GM18951 (cell line): ENCODE measurements around the gene RASGRF1.

ENCODE experiments used
- POLR2A ChIP-seq: IDR thresholded peaks from 4 replicates; pipeline ENCODE4 v1.6.1; 2011; ENCODE audit warnings: mild to moderate bottlenecking; ENCODE audit not compliant: insufficient read length, insufficient read depth; ENCODE audit errors: extremely low read depth
- in situ Hi-C: fragments of 300-500 bp; cut with MboI; formaldehyde crosslinking; loops from one replicate; pipeline ENCODE4 v1.12.0; 2022; ENCODE audit warnings: low sequenced_read_pairs, mixed read lengths, inconsistent platforms; ENCODE audit not compliant: unreplicated experiment

RASGRF1 gene

DNA sequence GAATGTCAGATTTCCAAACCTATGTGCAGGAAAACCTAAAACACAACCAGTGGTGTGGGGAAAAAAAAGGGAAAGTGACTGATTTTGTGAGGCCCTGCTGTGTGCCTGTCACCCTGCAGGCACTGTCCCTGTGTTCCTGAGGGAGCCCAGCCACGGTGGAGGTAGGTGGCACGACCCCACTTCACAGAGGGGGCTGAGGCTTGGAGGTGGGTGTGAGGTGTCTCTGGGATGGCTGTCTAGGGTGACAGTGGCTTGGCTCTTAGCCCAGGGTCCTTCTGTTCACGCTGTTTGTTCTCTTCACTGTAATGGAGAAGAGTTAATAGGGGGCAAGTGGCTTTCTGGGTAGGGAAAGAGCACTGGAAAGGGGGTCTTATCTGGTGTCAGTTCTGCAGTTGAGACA lies 22.6 kb downstream of the RASGRF1 start:
- in situ Hi-C loops, result no loop called here
- TF ChIP-seq POLR2A, result no peak

DNA sequence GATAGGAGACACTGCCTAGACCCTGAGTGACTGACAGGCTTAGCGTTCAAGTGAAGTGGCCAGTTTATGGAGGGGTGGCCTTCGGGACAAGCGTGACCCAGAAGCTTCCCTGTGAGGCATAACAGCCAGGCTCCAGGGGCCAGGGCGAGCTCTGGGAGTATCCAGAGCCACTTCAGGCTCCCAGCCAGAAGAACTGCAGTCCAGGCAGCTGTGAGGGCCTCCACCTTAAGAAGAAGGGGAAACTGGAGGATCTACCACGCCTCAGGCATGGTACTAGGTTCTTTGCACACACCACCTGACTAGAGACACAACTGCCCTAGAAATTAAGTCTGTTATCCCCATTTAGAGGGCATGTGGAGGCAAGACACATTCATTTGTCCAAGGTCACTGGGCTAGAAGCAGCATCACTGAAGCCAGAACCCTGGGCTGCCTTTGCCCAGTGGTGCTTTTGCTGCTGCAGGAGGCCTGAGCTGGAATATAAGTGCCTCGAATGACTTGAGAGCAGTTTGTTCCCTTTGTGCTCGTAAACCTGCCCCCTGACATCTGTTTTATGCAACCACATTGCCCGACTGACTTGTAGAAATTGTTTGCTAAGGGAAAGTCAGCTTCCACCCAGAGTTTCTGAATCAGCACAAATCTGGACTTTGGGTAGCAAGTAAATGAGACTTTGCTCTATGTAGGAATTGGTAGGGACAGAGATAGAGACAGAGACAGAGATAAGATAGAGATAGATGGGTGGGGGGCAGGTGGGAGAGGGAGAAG lies 23.3 kb downstream of the RASGRF1 start:
- no peak for TF ChIP-seq POLR2A
- in situ Hi-C loops, result no loop called here

DNA sequence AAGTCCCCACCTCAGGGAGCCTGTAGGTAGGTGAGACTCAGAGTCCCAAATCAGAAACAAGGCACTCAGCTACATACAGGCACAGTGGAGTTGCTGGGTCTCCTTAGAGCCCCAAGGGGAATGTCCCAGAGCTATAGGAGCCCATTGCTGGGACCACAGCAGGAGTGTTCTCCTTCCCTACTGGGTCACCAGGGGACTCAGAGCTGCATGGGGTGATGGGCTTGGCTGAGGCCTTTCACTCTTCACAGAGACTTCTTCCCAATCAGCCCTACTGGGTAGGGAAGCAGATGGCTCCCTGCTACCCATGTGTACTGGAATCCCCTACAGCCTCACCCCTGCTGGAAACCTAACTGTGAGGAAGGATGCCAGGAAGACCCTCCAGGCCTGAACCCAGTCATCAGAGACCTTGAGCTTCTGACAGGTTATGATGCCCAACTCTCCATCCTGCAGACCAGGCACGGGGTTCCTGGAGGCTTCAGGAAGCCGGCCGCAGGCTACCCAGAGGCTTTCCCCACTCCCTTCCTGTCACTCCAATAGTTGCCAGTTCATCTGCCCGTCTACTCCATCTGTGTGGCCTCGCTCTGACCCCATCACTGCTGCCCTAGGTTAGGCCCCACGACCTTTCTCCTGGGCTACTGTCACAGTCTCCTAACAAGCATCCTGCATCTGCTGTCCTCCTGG lies 24.0 kb downstream of the RASGRF1 start:
- in situ Hi-C loops, result no loop called here

DNA sequence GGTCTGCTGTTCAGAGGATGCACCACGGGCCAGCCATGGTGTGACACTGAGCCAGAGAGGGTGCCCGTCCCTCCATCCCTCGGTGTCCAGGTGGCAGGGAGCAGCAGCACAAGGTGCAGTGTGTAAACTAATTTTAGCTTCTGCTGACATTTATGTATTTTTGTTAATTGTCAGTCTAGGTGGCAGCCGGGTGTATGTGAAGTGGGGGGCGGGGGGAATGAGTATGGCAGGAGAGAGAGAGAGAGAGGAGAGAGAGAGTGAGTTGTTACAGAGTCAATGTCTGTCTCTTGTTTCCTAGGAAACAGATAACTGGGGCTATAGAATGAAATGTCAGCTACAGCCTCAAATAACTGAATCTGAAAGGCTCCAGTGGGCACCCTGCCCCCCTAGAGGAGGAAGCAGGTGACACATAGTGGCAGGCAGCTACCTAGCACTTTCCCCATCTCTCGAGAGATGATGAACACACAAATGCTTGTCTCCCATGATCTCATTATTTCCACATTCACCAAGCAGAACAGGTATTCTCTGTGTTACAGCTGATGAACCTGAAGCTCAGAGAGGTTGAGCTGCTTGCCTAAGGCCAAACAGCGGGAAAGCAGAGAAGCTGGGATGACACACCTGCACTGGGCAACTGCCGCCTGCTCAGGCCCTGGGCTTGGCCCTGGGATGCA lies 24.7 kb downstream of the RASGRF1 start:
- TF ChIP-seq POLR2A, result no peak
- in situ Hi-C loops, result no loop called here

More for the DNA sequence above, 24.0 kb downstream of the RASGRF1 start:
- TF ChIP-seq POLR2A, result no peak

DNA sequence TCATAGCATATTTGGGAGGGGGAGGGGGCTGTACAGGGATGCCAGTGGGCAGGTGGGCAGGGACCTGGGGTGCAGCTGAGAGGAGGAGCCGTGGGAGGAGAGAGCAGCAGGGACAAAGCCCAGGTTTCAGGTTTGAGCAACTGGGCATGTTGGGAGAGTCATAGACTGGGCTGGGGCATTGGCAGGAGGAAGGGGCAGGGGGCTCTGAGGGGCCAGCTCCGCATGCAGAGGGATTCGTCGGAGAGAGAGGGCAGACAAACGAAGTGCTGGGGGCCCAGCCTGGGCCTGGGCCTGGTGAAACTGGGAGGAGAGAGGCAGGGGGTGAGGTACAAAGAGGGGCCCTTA lies 25.2 kb downstream of the RASGRF1 start:
- in situ Hi-C loops, result no loop called here
- no peak for TF ChIP-seq POLR2A

DNA sequence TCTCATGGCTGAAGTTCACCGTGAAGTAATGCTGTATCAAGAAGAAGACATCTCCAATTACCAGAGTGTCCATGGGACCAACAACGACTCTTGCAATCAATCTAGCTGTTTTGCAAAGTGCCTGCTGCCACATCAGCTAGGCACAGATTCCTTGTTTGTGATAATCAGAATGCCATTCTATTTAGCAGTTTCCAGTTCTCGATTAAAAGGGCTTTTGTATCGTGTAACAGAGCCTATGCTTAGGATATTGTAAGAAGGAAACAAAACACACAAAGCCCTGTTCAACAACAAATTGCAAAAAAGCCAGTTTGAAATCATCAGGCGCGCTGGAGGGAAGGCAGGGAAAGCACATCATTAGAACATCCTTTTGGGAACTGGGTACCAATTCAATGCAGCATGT lies 26.1 kb downstream of the RASGRF1 start:
- no peak for TF ChIP-seq POLR2A
- in situ Hi-C loops, result no loop called here

DNA sequence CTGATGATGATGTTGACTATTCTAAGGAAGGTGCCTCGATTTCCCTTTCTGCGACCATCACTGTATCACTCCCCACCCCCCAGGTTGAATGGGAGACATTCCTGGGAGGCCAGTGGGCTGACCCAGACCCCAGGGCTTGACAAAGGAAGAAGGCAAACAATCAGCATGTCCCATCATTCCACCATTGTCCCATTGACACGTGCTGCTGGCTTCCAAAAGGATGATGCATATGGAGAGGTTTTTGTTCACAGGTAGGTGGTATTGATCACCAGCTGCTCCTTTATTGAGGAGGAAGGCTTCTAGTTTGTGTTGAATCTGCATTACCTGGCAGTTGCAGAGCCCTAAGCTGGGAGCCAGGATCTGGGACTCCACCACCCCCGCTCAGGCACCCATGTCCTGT lies 30.4 kb downstream of the RASGRF1 start:
- TF ChIP-seq POLR2A, result no peak
- in situ Hi-C loops, result no loop called here

DNA sequence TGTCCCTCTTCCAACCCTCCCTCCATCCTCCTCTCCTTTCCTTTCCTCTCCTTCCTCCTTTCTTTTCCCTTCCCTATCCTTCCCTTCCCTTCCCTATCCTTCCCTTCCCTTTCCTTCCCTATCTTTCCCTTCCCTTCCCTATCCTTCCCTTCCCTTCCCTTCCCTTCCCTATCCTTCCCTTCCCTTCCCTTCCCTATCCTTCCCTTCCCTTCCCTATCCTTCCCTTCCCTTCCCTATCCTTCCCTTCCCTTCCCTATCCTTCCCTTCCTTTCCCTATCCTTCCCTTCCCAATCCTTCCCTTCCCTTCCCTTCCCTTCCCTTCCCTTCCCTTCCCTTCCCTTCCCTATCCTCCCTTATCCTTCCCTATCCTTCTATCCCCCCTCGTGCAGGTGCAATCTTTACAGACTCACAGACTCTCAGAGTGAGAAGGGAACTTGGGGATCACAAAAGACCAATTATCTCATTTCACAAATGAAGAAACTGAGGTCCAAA lies 31.5 kb downstream of the RASGRF1 start:
- in situ Hi-C loops, result no loop called here
- no peak for TF ChIP-seq POLR2A

DNA sequence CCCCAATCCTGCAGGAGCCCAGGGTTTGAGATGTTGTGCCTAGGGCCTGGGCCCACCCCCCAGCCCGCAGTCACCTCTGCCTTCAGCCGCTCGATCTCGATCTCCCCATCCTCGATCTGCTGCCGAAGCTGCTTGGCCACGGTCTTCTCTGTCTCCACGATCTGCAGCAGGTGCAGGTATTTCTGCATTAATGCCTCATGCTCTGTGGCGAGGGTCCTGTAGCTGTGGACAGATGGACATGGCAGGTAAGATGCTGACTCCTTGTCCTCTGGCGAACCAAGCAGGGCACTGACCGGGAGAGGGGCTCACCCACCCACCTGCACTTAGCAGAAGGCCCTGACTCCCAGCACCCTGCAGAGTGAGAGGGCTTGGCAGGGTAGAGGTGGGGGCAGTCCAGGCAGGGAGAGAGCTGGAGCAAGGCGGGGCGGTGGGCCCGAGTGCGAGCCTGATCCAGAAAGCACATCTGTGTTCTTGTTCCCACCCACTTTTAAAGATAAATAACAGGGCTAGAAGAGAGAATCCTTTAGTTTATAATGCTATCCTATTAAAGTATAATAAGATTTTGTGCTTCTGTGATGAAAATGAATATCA lies 32.2 kb downstream of the RASGRF1 start:
- in situ Hi-C loops, result no loop called here
- no peak for TF ChIP-seq POLR2A

DNA sequence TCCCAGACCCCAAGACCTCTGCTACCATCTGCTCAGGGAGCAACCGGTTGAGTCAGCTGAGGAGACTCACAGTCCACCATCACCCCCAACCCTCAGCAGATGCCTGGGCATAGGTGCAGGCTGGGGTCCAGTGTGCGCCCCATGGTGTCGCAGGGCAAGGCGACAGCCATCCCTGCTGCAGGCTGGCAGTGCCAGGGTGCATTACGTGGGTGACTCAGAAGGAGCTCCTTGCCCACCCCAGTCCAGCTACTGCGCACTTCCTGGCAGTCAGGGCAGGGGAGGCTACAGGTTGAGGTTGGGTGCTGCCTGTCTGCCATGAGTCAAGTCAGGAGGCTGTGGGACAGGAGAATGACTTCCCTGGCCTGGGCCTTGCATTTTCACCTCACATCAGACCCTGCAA lies 33.5 kb downstream of the RASGRF1 start:
- in situ Hi-C loops, result no loop called here
- no peak for TF ChIP-seq POLR2A

DNA sequence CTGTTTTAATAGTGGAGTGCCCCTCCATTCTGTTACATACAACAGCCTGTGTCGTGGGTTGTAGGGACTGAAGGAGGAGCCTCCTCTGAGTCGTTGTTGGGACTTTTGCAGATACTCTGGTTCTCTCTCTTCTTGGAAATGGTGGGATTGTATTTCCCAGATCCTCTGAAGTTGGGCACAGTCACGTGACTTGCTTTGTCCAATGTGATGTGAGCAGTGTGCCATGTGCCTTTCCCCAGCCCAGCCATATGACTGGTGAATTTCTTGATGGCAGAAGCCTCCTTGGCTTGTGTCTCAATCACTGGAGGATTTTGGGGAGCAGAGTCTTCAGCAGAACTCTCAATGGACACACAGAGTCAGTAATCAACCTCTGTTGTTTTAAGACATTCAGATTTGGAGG lies 36.2 kb downstream of the RASGRF1 start:
- in situ Hi-C loops, result no loop called here
- TF ChIP-seq POLR2A, result no peak

DNA sequence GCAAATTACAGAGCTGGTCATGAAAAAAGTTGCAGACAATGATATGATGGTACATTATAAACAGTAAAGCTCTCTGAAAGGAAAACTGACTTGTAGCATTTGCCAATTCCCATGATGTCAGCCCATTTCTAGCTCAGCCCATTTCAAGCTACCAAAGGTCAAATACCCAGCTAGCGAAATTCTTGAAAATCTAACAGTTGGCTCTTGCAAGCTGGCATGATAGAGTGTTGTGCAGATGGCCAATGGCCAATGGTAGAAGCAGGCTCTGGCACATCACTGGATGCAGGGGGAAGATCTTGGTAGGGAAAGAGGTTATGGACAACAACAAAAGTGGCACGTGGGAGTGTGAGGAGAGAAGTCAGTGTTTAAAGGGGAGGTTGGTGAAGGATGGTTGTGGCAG lies 36.7 kb downstream of the RASGRF1 start:
- in situ Hi-C loops, result no loop called here
- TF ChIP-seq POLR2A, result no peak

DNA sequence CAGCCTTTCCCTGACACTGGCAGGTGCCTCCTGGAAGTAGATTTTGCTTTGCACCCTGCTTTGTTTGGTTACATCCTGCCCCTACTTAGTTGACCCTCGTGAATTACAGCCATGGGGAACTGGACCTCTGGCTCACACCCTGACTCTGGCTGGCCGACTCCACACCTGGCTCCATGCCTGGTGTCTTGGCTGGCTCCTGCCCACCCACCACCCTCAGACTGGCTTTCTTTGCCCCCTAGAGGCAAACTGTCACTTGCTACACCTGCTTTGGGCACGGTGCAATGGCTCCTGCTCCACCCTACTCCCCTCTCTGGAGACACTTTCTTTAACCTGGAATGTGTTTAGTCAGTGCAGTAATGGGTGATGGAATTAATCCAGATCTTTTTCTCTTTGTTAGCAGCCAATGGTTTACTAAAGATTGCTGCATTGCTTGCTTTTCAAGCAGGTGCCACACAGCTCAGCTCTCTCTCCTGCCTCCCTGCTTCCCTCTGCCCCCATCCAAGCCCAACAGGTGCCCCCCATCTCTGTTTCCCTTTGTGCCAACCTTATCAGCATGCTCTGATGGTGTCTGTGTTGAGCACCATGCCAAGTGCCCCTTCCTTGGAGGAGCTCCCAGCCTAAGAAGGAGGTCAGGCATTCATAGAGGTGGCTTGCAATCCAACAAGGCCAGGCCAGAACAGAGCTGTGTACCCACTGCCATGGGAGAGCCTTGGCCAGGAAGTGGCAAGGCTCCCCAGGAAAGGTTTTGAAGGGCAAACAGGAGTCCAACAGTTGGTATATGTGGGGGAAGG lies 38.4 kb downstream of the RASGRF1 start:
- in situ Hi-C loops, result no loop called here
- TF ChIP-seq POLR2A, result no peak
